ENCODE data around the gene CNTNAP2.

Gene CNTNAP2

GRCh38 chr7:146791344-146792285 lies 675.0 kb downstream of the CNTNAP2 start:
- TF ChIP-seq CTCF (conservative IDR thresholded peaks at IDR 0.05; ENCODE audit: low read depth, low read length), result no peak
- DNase-seq (ENCODE audit: low read depth), result peak; percentile 42
- H3K4me3 ChIP-seq (ENCODE audit: low read depth, low read length), result no peak overlapping the region

DNA sequence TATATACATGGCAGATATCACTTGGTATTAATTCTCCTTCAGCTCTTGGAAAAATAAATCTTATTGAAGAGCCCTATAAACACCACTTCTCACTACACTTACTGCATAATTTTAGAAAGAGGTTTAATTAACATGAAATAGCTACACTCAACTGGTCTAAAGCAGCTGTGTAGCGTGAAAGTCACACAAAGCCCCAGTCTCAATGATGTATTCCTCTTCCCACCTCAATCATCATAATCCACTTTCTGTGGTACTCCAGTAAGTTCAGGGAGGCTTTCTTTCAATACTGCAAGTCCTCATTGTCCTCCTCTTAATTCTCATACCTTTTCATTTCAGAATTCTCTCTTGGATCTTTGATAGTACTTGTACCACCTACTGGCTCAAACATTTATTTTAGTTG lies 688.0 kb downstream of the CNTNAP2 start:
- TF ChIP-seq CTCF (conservative IDR thresholded peaks at IDR 0.05; ENCODE audit: low read depth, low read length), result no peak
- no peak overlapping the region for H3K4me3 ChIP-seq (ENCODE audit: low read depth, low read length)
- DNase-seq (ENCODE audit: low read depth), result no peak

DNA sequence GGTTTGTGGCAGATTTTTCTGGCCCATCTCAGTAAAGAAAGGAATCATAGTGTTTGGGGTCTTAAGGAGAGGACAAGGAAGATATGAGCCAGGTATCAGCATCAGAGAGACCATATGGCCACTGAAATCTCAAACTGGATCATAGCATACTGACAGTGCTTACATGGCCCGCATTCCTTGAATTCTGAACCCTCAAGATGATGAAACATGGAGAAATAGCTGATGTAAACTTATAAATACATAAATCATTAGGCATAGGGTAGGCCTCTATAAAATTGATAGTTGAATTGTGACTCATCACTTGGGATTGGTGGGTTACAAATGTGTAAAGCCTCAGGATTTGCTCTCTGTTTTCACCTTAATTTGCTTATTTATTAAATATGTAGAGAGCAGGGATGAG lies 688.5 kb downstream of the CNTNAP2 start:
- no peak overlapping the region for H3K4me3 ChIP-seq (ENCODE audit: low read depth, low read length)
- no peak for TF ChIP-seq CTCF (conservative IDR thresholded peaks at IDR 0.05; ENCODE audit: low read depth, low read length)
- DNase-seq (ENCODE audit: low read depth), result peak; percentile 30

DNA sequence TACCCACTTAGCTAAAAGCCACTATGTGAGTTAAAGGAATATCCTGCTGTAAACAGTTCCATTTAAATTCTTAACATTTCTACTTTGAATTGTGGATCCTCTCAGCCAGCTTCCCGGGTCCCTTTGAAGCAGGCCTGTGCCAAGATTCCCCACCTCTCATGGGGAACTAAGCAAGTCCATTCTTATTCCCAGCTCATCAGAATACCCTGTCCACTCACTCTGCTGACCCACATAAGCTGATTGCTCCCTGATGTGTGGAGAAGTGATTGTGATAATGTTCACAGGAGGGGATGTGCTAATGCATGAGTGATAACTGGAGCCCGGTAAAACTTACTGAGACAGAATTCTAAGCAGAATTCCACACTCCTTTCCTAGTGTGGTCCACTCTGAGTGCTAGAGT lies 709.7 kb downstream of the CNTNAP2 start:
- DNase-seq (ENCODE audit: low read depth), result no peak
- H3K4me3 ChIP-seq (ENCODE audit: low read depth, low read length), result no peak overlapping the region
- no peak for TF ChIP-seq CTCF (conservative IDR thresholded peaks at IDR 0.05; ENCODE audit: low read depth, low read length)

- no peak overlapping the region for H3K4me3 ChIP-seq (ENCODE audit: low read depth, low read length)
- no peak for DNase-seq (ENCODE audit: low read depth)
- TF ChIP-seq CTCF (conservative IDR thresholded peaks at IDR 0.05; ENCODE audit: low read depth, low read length), result no peak
Measured at GRCh38 chr7:146830686-146831085, 714.1 kb downstream of the CNTNAP2 start.

DNA sequence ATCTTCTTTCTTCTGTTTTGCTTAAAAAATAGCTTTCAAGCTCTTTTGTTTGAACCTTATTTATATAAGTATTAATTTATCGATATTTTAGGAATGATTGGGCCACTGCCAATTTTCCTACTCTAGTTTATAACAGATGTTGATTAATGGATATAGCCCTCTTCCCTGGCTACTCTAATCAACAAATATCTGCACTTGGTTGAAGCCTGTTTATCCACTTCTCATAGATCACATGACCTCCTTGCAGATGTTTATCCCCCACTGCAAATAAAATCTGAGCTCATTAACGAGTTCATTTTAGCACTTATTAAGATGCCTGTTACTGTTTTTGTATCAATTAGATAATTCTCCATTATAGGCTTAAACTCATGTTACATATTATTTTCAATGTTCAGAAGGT lies 715.3 kb downstream of the CNTNAP2 start:
- no peak for TF ChIP-seq CTCF (conservative IDR thresholded peaks at IDR 0.05; ENCODE audit: low read depth, low read length)
- no peak overlapping the region for H3K4me3 ChIP-seq (ENCODE audit: low read depth, low read length)
- DNase-seq (ENCODE audit: low read depth), result no peak

GRCh38 chr7:146844405-146844804 lies 727.8 kb downstream of the CNTNAP2 start:
- no peak for DNase-seq (ENCODE audit: low read depth)
- no peak for TF ChIP-seq CTCF (conservative IDR thresholded peaks at IDR 0.05; ENCODE audit: low read depth, low read length)

More at GRCh38 chr7:146844405-146844804, 727.8 kb downstream of the CNTNAP2 start:
- no peak overlapping the region for H3K4me3 ChIP-seq (ENCODE audit: low read depth, low read length)

All from choroid plexus epithelial cell (primary cell).